Thymus (tissue), 11 donors: ENCODE measurements around the gene SH3BGRL2. TPM values are rescaled to one million over a fixed set of nuclear protein-coding genes. Genes with fewer than 3 reads are reported as not detected.
A peak's percentile ranks its signal among the peaks of the same experiment; 100 is the strongest.

Experiments used
- DNase-seq, 9 donors: peaks; one replicate each; pipeline ENCODE4 v3.0.0-alpha.2; 2013; ENCODE audit warnings: low spot score in 9 of 9, low read depth in 6 of 9, missing footprints in 1 of 9
- H3K27ac ChIP-seq, 2 donors: one replicate each; pipeline ENCODE4 v1.5.1; 2013; ENCODE audit warnings: control low read depth in 1 of 2, low read depth in 1 of 2, low read length in 1 of 2, mild to moderate bottlenecking in 1 of 2, moderate library complexity in 1 of 2
- H3K27me3 ChIP-seq, 2 donors: one replicate each; pipeline ENCODE4 v1.5.1; 2013; ENCODE audit warnings: low read length in 1 of 2; ENCODE audit not compliant: control insufficient read depth in 2 of 2, insufficient read depth in 1 of 2
- H3K36me3 ChIP-seq, 2 donors: one replicate each; pipeline ENCODE4 v1.5.1; 2013; ENCODE audit warnings: low read length in 1 of 2, mild to moderate bottlenecking in 1 of 2, moderate library complexity in 1 of 2; ENCODE audit not compliant: control insufficient read depth in 2 of 2, insufficient read depth in 2 of 2
- H3K4me1 ChIP-seq, 2 donors: one replicate each; pipeline ENCODE4 v1.5.1; 2013; ENCODE audit warnings: low read length in 2 of 2; ENCODE audit not compliant: control insufficient read depth in 2 of 2, insufficient read depth in 2 of 2
- H3K4me3 ChIP-seq, 2 donors: one replicate each; pipeline ENCODE4 v1.5.1; 2013; ENCODE audit warnings: low read length in 2 of 2, control low read depth in 1 of 2, mild to moderate bottlenecking in 1 of 2
- H3K9me3 ChIP-seq, 2 donors: one replicate each; pipeline ENCODE4 v1.5.1; 2013; ENCODE audit warnings: low read length in 1 of 2, mild to moderate bottlenecking in 1 of 2; ENCODE audit not compliant: control insufficient read depth in 2 of 2, insufficient read depth in 1 of 2
- WGBS: extraction: QIAGEN DNeasy Blood & Tissue Kit; methylation state at CpG from one replicate; pipeline ENCODE4 v1.1.7; 2013; 5-methylcytosine and 5-hydroxymethylcytosine counted together
- polyA plus RNA-seq: library from polyadenylated mRNA; stranded (reverse); fragments of 200-250 nt; gene quantifications from one replicate; pipeline ENCODE4 v1.2.3, GENCODE V29; 2013
- total RNA-seq: library from RNA; stranded (reverse); fragments of 120-200 nt; gene quantifications from one replicate; pipeline ENCODE4 v1.2.4, GENCODE V29; 2013
- donor health status: healthy.

The SH3BGRL2 gene
- total and polyA plus RNA-seq, 2 donors: 3.8 to 15.9 TPM

DNA sequence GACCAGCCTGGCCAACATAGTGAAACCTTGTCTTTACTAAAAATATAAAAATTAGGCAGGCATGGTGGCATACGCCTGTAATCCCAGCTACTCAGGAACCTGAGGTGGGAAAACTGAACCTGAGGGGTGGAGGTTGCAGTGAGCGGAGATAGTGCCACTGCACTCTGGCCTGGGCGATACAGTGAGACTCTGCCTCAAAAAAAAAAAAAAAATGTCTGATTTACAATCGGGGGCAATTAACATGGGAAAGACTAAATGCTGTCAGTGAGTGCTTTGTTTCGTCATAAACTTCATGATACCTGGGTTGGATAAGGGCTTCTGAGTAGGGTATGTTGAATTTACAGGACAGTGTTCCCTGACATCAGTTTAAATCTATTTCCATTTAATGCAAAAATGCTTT, 8.0 kb upstream of the SH3BGRL2 start:
- Histone ChIP-seq H3K4me3 (no peak overlapping the region), H3K36me3 (no peaks in the 10 kb centered on the region), H3K27ac (no peak overlapping the region), H3K4me1 (no peaks in the 10 kb centered on the region), H3K27me3 (no peaks in the 10 kb centered on the region), H3K9me3 (no peaks in the 10 kb centered on the region)
- DNase-seq: no peak
- WGBS: 98% methylated on average over 5 of the region's 5 CpGs

DNA sequence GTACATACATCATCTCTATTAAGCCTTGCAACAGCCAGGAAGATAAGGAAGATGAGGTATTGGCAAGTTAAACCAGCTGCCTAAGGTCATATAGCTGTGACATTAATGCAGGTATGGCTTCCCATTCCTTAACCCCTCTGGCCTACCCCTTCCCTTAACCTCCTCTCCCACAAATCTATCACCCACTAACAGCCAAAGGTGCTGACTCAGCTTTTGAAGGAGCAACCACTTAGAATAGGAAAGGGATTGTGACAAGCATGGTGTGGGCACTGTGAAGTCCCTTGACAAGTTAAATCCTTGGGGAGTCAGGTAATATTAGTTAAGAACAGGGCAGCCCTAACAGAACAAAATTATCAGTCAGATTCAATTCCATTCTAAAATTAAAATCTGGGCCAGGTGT, 5.4 kb upstream of the SH3BGRL2 start:
- no peak overlapping the region for H3K27ac ChIP-seq
- peaks cover 0 to 2% of the 10 kb centered on the region in 2 donors for H3K4me1 ChIP-seq
- no peak overlapping the region for H3K4me3 ChIP-seq
- H3K27me3 ChIP-seq: peaks cover 8 to 20% of the 10 kb centered on the region in 2 donors
- no peaks in the 10 kb centered on the region for H3K36me3 ChIP-seq
- no peaks in the 10 kb centered on the region for H3K9me3 ChIP-seq
- no peak for DNase-seq

DNA sequence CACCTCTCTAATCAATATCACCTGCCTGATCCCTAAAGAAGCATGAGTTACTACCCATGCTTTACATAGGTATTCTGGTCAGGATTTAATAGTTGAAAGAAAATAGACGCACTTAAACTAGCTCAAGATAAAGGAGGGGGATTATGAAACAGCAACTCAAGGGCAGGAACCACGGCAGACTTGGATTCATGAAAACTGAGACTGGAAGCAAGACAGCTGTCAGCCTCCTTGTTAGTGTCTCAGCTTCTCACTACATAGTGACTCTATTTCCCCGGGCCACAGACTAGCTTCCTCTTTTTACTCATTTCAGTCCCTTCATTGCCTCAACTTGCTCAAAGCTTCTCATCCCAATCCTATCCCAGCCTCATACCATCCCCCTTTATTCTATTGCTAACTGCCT, 4.3 kb upstream of the SH3BGRL2 start:
- peaks cover 14 to 31% of the 10 kb centered on the region in 2 donors for H3K27me3 ChIP-seq
- no peak overlapping the region for H3K4me3 ChIP-seq
- DNase-seq: no peak
- H3K4me1 ChIP-seq: peaks cover 4% of the 10 kb centered on the region in 2 donors
- H3K27ac ChIP-seq: no peak overlapping the region
- 92% methylated on average over 3 of the region's 3 CpGs for WGBS
- H3K36me3 ChIP-seq: no peaks in the 10 kb centered on the region
- no peaks in the 10 kb centered on the region for H3K9me3 ChIP-seq

DNA sequence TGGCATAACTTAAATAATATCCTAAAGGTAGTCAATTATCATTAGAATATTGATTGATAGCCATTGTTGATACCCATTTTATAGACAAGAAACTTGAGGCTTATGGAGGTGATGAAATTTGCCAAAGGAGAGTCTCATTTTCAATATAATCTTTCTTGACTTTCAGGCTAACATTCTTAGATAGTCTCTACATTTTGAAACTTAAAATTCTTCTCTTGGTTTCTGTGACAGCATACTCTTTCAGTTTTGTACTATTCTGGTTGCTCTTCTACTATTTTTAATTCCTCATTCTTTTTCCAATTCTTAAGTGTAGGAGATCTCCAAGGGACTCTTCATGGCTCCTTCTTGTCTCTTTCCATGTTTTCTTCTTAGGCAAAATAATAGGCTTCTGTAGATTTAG, 3.7 kb upstream of the SH3BGRL2 start:
- H3K27ac ChIP-seq: no peak overlapping the region
- DNase-seq: no peak
- peaks cover 4% of the 10 kb centered on the region in 2 donors for H3K4me1 ChIP-seq

DNA sequence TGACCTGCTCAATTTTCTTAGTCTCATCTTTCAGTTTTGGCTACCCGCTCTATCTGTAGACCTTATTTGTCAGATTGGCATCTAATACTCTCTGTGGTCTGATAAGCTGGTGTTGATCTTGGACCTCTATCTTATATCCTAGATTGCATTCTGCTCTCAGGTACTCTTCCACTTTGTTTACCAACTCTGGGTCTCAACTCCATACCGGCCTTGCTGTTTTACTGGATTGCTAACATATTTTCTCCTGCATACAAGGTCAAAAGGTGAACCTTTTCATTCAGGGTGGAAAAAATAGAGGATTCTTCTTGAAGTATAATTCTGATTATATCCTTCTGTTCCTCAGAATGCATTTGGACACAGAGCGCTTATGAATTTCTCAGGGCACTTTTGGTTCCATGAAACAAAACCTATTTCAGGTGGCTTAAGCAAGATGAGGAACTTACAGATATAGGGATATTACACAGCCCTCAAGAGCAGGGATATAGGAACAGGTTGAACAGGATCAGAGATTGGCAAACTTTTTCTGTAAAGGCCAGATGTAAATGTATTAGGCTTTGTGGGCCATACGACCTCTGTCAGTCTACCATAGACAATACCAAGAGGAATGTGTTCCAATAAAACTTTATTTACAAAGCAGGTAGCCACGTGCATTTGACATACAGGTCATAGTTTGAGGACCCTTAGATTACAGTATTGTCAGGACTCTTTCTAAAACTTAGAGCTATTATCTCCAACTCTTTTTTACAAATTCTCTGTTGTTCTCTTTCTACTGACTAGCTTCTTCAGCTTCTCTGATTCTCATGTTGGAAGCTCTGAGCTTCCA, 2.5 kb upstream of the SH3BGRL2 start:
- Histone ChIP-seq H3K9me3 (no peaks in the 10 kb centered on the region), H3K27ac (no peak overlapping the region), H3K4me1 (peaks cover 4% of the 10 kb centered on the region in 2 donors), H3K36me3 (no peaks in the 10 kb centered on the region), H3K4me3 (no peak overlapping the region), H3K27me3 (peaks cover 22 to 39% of the 10 kb centered on the region in 2 donors)
- 96% methylated on average over 5 of the region's 5 CpGs for WGBS
- no peak for DNase-seq

More for the DNA sequence above, 3.7 kb upstream of the SH3BGRL2 start:
- Histone ChIP-seq H3K36me3 (no peaks in the 10 kb centered on the region), H3K4me3 (no peak overlapping the region), H3K27me3 (peaks cover 17 to 36% of the 10 kb centered on the region in 2 donors), H3K9me3 (no peaks in the 10 kb centered on the region)

DNA sequence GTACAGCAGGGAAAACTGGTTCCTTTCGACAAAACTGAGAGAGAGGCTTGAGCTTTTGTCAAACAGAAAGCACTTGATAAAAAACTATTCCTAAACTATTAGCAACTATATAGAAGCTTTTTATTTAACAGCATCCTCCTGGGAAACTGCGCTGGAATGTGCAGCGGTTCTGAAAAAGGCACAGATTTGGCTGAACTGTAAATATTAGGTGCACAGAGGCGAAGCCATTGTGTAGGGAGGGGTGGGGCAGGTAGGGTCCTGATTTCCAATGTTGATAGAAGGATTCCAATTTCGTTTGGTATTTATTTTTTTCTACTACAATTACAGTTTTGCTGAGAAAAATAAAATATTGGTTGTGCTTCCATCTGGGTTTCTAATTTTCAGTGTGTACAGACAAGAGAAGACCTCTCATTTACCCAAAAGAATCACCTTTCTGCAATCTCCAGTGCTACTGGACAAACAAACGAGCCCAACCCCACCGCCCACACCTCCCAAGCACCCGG, 698 bp upstream of the SH3BGRL2 start:
- H3K9me3 ChIP-seq: no peaks in the 10 kb centered on the region
- no peak for DNase-seq
- H3K4me1 ChIP-seq: peaks cover 4% of the 10 kb centered on the region in 2 donors
- H3K36me3 ChIP-seq: no peaks in the 10 kb centered on the region
- no peak overlapping the region for H3K27ac ChIP-seq
- peaks cover 22 to 43% of the 10 kb centered on the region in 2 donors for H3K27me3 ChIP-seq
- peak overlapping the region; percentile 7 to 53 for H3K4me3 ChIP-seq
- WGBS: 59% methylated on average over 8 of the region's 8 CpGs

DNA sequence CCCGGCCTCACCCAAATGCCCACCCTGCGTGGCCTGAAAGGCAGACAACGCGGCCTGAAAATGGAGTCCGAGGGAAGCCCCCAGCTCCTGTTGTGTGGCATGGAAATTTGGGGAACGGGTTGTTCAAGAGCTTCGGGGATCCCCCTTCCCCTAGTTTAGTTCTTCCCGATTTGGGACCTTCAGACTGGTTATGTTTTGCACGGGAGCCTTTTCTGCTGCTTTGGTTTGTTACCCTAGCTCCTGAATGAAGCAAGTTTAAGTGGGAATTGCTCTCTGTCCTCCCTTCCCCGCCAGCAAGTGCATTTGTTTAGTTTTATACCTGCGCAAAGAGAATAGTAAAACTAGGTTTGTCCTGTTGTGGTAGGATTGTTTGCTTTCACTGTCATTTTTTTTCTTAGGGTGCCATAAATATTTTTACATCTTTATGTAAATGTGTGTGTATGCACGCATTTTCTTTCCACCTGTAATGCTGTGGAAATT, 604 bp downstream of the SH3BGRL2 start:
- peaks cover 22 to 43% of the 10 kb centered on the region in 2 donors for H3K27me3 ChIP-seq
- DNase-seq: peak in 1 of 9 donors; percentile 7
- 11% methylated on average over 12 of the region's 12 CpGs for WGBS
- peaks cover 4% of the 10 kb centered on the region in 2 donors for H3K4me1 ChIP-seq
- H3K36me3 ChIP-seq: no peaks in the 10 kb centered on the region
- no peak overlapping the region for H3K27ac ChIP-seq
- H3K9me3 ChIP-seq: no peaks in the 10 kb centered on the region
- peak overlapping the region in 1 of 2 donors; percentile 53 for H3K4me3 ChIP-seq

DNA sequence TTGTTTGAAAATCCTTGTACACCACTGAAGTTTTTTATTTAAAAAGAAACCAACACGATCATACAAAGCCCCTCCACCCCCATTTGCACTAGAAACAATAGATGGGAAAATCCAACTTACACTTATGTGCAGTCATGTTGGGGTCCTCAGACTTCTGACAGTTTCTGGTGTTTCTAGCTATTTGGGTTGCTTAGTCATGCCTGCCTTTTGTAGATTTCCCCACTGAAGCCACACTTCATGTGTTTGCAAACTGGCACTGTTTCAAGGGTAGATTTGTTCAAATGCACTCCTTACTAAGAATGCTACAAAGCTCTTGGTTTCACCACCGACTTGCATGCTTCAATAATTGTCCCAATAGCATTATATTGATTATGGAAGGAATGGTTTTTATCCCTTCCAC, 1.5 kb downstream of the SH3BGRL2 start:
- no peak for DNase-seq
- Histone ChIP-seq H3K9me3 (no peaks in the 10 kb centered on the region), H3K36me3 (no peaks in the 10 kb centered on the region), H3K4me1 (peaks cover 4% of the 10 kb centered on the region in 2 donors), H3K4me3 (no peak overlapping the region), H3K27ac (no peak overlapping the region), H3K27me3 (peaks cover 22 to 43% of the 10 kb centered on the region in 2 donors)
- 16% methylated on average over 2 of the region's 2 CpGs for WGBS

DNA sequence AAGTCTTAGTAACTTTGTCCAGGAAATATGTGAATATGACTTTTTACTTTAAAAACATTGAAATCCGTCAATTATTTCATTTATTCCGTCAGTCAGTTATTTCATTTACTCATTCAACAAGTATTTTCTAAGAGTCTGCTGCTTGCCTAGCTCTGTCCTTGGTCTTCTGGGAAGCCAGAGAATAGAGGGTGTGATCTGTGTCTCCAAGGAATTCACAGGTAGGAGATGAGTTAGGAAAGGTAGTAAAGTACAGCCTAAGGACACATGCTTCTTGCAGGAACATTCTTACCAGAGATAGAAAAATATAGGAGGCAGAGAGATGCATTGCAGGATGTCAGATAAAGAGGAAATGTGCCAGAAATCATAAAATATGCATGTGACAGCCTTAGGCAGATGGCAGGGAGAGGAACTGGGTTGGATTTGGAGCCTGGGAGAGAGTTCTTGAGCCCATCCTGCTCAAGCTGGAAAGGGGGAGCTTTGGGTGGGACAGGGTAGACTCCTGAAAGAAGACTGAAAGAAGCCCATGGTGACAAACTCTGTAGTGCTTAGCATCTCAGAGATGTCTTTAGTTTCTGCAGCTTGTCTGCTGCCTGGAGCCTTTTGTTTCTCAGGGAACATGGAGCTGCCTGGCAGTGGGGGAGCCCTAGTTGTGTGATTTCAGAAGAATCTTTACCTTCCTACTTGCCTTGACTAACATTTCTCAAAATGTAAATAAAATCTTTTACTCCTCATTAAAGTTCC, 3.5 kb downstream of the SH3BGRL2 start:
- H3K27ac ChIP-seq: no peak overlapping the region

More for the DNA sequence above, 3.5 kb downstream of the SH3BGRL2 start:
- no peaks in the 10 kb centered on the region for H3K9me3 ChIP-seq
- WGBS: 95% methylated on average over 2 of the region's 2 CpGs
- peaks cover 20 to 34% of the 10 kb centered on the region in 2 donors for H3K27me3 ChIP-seq
- H3K36me3 ChIP-seq: no peaks in the 10 kb centered on the region
- no peak overlapping the region for H3K4me3 ChIP-seq
- no peak for DNase-seq
- peaks cover 4% of the 10 kb centered on the region in 2 donors for H3K4me1 ChIP-seq
